ENCODE measurements around the gene KLK4.

DNA sequence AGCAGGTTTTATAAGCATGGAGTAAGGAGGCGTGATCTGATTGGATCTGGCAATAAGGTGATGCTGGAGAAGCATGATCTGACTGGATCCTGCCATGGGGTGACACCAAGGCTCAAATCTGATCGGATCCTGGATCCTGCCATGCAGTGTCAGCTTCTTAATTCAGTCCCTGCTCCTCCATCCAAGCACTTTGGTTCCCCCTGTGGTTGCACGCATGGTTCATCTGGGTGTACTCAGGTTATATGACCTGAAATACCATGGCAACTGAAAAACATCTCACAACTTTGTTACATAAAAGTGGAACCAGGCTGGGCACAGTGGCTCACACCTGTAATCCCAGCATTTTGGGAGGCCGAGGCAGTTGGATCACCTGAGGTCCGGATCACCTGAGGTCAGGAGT lies 17.6 kb upstream of the KLK4 start:
- TF ChIP-seq, protein P1, sequence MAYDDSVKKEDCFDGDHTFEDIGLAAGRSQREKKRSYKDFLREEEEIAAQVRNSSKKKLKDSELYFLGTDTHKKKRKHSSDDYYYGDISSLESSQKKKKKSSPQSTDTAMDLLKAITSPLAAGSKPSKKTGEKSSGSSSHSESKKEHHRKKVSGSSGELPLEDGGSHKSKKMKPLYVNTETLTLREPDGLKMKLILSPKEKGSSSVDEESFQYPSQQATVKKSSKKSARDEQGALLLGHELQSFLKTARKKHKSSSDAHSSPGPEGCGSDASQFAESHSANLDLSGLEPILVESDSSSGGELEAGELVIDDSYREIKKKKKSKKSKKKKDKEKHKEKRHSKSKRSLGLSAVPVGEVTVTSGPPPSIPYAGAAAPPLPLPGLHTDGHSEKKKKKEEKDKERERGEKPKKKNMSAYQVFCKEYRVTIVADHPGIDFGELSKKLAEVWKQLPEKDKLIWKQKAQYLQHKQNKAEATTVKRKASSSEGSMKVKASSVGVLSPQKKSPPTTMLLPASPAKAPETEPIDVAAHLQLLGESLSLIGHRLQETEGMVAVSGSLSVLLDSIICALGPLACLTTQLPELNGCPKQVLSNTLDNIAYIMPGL (CRISPR knock-in tag; IDR thresholded peaks at IDR 0.05): no peak
- TF ChIP-seq, protein P2, sequence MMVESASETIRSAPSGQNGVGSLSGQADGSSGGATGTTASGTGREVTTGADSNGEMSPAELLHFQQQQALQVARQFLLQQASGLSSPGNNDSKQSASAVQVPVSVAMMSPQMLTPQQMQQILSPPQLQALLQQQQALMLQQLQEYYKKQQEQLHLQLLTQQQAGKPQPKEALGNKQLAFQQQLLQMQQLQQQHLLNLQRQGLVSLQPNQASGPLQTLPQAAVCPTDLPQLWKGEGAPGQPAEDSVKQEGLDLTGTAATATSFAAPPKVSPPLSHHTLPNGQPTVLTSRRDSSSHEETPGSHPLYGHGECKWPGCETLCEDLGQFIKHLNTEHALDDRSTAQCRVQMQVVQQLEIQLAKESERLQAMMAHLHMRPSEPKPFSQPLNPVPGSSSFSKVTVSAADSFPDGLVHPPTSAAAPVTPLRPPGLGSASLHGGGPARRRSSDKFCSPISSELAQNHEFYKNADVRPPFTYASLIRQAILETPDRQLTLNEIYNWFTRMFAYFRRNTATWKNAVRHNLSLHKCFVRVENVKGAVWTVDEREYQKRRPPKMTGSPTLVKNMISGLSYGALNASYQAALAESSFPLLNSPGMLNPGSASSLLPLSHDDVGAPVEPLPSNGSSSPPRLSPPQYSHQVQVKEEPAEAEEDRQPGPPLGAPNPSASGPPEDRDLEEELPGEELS (CRISPR knock-in tag; IDR thresholded peaks at IDR 0.05): no peak
- TF ChIP-seq SP1 (CRISPR knock-in tag; conservative IDR thresholded peaks at IDR 0.05): no peak
- no peak for TF ChIP-seq ZNF121 (CRISPR knock-in tag; IDR thresholded peaks at IDR 0.05)
- TF ChIP-seq ZNF138 (CRISPR knock-in tag; conservative IDR thresholded peaks at IDR 0.05): no peak
- TF ChIP-seq JUN (CRISPR knock-in tag; IDR thresholded peaks at IDR 0.05): no peak
- TF ChIP-seq, protein P3, sequence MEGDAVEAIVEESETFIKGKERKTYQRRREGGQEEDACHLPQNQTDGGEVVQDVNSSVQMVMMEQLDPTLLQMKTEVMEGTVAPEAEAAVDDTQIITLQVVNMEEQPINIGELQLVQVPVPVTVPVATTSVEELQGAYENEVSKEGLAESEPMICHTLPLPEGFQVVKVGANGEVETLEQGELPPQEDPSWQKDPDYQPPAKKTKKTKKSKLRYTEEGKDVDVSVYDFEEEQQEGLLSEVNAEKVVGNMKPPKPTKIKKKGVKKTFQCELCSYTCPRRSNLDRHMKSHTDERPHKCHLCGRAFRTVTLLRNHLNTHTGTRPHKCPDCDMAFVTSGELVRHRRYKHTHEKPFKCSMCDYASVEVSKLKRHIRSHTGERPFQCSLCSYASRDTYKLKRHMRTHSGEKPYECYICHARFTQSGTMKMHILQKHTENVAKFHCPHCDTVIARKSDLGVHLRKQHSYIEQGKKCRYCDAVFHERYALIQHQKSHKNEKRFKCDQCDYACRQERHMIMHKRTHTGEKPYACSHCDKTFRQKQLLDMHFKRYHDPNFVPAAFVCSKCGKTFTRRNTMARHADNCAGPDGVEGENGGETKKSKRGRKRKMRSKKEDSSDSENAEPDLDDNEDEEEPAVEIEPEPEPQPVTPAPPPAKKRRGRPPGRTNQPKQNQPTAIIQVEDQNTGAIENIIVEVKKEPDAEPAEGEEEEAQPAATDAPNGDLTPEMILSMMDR (IDR thresholded peaks at IDR 0.05): no peak
- TF ChIP-seq ZNF232 (CRISPR knock-in tag; IDR thresholded peaks at IDR 0.05): no peak
- no peak for TF ChIP-seq ZBTB21 (CRISPR knock-in tag; IDR thresholded peaks at IDR 0.05; ENCODE audit: borderline replicate concordance)

Data from WTC11 (cell line).